Natural killer cell (primary cell): ENCODE measurements around the gene FOXD2. TPM values are rescaled to one million over a fixed set of nuclear protein-coding genes. Genes with fewer than 3 reads are reported as not detected.

Experiments
- ATAC-seq, 3 donors: fragments of 150-1000 bp in 2 of 3; fragments of 200-7000 bp in 1 of 3; cut with Tn5 transposase; 1 replicate in 1 of 3; 2 replicates in 2 of 3; pipeline ENCODE4 v1.10.0; 2021; ENCODE audit warnings: mild to moderate bottlenecking in 2 of 3, moderate library complexity in 2 of 3
- DNase-seq, 2 donors: peaks; one replicate each; pipeline versions ENCODE4 v3.0.0 to v3.0.0-alpha.2; 2013 to 2021; ENCODE audit warnings: mixed read lengths in 1 of 2
- H3K27ac ChIP-seq: one replicate; pipeline ENCODE4 v1.5.1; 2013; ENCODE audit warnings: mild to moderate bottlenecking, low read length
- H3K27me3 ChIP-seq: one replicate; pipeline ENCODE4 v1.6.1; 2013; ENCODE audit warnings: low read length; ENCODE audit not compliant: control insufficient read depth, insufficient read depth
- H3K36me3 ChIP-seq: one replicate; pipeline ENCODE4 v1.6.1; 2013; ENCODE audit warnings: low read length; ENCODE audit not compliant: control insufficient read depth, insufficient read depth
- H3K4me1 ChIP-seq: one replicate; pipeline ENCODE4 v1.6.1; 2013; ENCODE audit warnings: low read length; ENCODE audit not compliant: control insufficient read depth, insufficient read depth
- H3K4me3 ChIP-seq: one replicate; pipeline ENCODE4 v1.5.1; 2013; ENCODE audit warnings: low read length
- H3K9me3 ChIP-seq: one replicate; pipeline ENCODE4 v1.6.1; 2013; ENCODE audit warnings: low read length; ENCODE audit not compliant: control insufficient read depth, insufficient read depth
- H3K27ac Mint-ChIP-seq, 2 donors: one replicate each; pipeline ENCODE4 v1.8.0; 2022; ENCODE audit warnings: mild to moderate bottlenecking in 2 of 2, mixed read lengths in 2 of 2, moderate library complexity in 1 of 2
- H3K27me3 Mint-ChIP-seq, 2 donors: one replicate each; pipeline ENCODE4 v1.8.0; 2022; ENCODE audit warnings: low read depth in 2 of 2, mixed read lengths in 2 of 2
- H3K36me3 Mint-ChIP-seq: one replicate; pipeline ENCODE4 v1.8.0; 2022; ENCODE audit warnings: mixed read lengths
- H3K4me1 Mint-ChIP-seq, 2 donors: one replicate each; pipeline ENCODE4 v1.8.0; 2022; ENCODE audit warnings: mixed read lengths in 2 of 2
- H3K4me3 Mint-ChIP-seq: one replicate; pipeline ENCODE4 v1.8.0; 2022; ENCODE audit warnings: mild to moderate bottlenecking, moderate library complexity, mixed read lengths
- H3K9me3 Mint-ChIP-seq, 2 donors: one replicate each; pipeline ENCODE4 v1.8.0; 2022; ENCODE audit warnings: mixed read lengths in 2 of 2
- CTCF ChIP-seq: fragments of 200-600 bp; IDR thresholded peaks from one replicate; pipeline ENCODE4 v1.8.0; 2022; ENCODE audit warnings: antibody characterized with exemption
- WGBS: methylation state at CpG from one replicate; pipeline ENCODE4 v1.1.7; 2013; ENCODE audit warnings: missing lambda C conversion rate; ENCODE audit not compliant: insufficient coverage; 5-methylcytosine and 5-hydroxymethylcytosine counted together
- intact Hi-C: fragments of 100-400 bp; cut with micrococcal nuclease; formaldehyde crosslinking; loops from one replicate; pipeline ENCODE4 v1.14.2; 2022
- total RNA-seq, 4 donors: library from RNA; stranded (reverse); fragments of 120-200 nt in 1 of 4; gene quantifications; one replicate each; pipeline versions ENCODE4 v1.2.3 to v1.2.4, GENCODE V29; 2013 to 2022

The FOXD2 gene
- total RNA-seq, 3 donors from 2014 or later (not counting 1 experiment from before 2014, with no cell fraction given): 0.49 to 1.4 (median 1.1) TPM

DNA sequence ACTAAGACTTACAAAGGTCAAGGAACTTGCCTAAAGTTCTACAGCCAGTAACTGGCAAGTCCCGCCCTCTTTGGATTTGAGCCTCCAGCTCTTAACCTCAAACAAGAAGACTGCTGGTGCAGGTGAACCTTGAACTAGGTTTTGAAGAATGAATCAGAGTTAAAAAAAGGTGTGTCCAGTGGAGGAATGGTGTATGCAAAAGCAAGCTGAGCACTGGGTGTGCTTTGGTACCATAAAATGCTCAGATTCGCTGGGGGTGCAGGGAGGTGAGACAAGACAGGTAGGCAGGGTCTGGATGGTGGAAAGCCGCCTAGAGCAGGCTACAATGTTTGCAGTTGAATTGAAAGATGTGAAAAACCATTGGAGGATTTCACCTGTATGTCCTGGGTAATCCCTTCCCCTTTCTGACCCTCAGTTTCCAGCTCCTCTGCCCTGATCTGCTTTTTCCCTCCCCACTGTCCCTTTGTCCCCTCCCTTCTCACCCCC lies 39.8 kb downstream of the FOXD2 start:
- Mint-ChIP-seq H3K9me3 (no peaks in the 10 kb centered on the region), H3K4me1 (no peaks in the 10 kb centered on the region), H3K36me3 (no peaks in the 10 kb centered on the region), H3K27me3 (peaks cover 20 to 22% of the 10 kb centered on the region in 2 donors), H3K4me3 (no peak overlapping the region), H3K27ac (no peak overlapping the region)
- Histone ChIP-seq H3K4me3 (no peak overlapping the region), H3K27me3 (no peaks in the 10 kb centered on the region), H3K4me1 (no peaks in the 10 kb centered on the region), H3K9me3 (no peaks in the 10 kb centered on the region), H3K27ac (no peak overlapping the region), H3K36me3 (no peaks in the 10 kb centered on the region)
- no peak for ATAC-seq
- no peak for DNase-seq
- intact Hi-C loops: no loop called here
- 85% methylated on average over 3 of the region's 3 CpGs for WGBS
- no peak for TF ChIP-seq CTCF

DNA sequence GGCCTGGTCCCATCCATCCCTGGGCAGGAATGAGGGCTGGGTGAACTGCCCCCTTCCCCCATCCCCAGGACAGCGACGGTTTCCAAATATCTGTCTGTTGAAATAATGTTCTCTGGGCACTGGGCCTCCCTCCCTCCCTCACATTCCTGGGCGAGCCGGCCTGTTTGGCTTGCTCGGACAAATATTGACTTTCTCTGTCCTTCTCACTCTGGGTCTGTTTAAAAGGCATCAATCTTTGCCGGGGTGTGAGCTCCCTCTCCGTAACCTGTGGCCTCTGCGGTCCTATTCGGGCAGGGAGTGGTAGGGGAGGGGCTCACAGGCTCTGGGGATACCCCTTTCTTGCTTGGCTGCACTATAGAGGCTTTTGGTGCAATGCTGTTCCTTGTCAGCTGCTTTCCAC lies 40.2 kb downstream of the FOXD2 start:
- Histone ChIP-seq H3K36me3 (no peaks in the 10 kb centered on the region), H3K27me3 (no peaks in the 10 kb centered on the region), H3K9me3 (no peaks in the 10 kb centered on the region), H3K27ac (no peak overlapping the region), H3K4me1 (no peaks in the 10 kb centered on the region), H3K4me3 (no peak overlapping the region)
- TF ChIP-seq CTCF: no peak
- Mint-ChIP-seq H3K9me3 (no peaks in the 10 kb centered on the region), H3K4me1 (no peaks in the 10 kb centered on the region), H3K27me3 (peaks cover 20% of the 10 kb centered on the region in 2 donors), H3K36me3 (no peaks in the 10 kb centered on the region), H3K27ac (no peak overlapping the region), H3K4me3 (no peak overlapping the region)
- no peak for DNase-seq
- 91% methylated on average over 9 of the region's 9 CpGs for WGBS
- intact Hi-C loops: no loop called here
- no peak for ATAC-seq

DNA sequence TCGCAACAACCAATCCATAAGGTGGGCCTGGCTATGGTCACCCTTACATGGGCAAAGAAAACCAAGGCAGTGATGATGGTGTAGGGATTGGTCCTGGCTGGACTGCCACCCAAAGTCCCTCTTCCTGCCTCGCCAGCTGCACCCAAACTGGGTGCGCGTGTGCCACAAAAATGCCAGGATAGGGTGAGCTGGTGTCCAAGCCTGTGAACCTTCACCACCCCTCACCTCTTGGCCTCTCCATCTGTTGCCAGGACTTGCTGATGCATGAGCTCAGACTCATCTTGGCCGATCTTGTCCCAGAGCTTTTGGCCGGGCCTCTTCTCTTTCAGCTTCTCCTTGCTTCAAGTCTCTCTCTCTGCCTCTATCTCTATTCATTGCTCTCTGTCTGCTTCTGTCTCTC lies 41.8 kb downstream of the FOXD2 start:
- no peaks in the 10 kb centered on the region for H3K9me3 Mint-ChIP-seq
- H3K27me3 ChIP-seq: no peaks in the 10 kb centered on the region
- intact Hi-C loops: no loop called here
- no peak for TF ChIP-seq CTCF
- H3K4me1 ChIP-seq: no peaks in the 10 kb centered on the region
- DNase-seq: no peak
- no peaks in the 10 kb centered on the region for H3K36me3 ChIP-seq
- no peak overlapping the region for H3K27ac Mint-ChIP-seq
- no peaks in the 10 kb centered on the region for H3K4me1 Mint-ChIP-seq
- H3K36me3 Mint-ChIP-seq: no peaks in the 10 kb centered on the region
- H3K4me3 Mint-ChIP-seq: no peak overlapping the region
- no peak for ATAC-seq
- H3K4me3 ChIP-seq: no peak overlapping the region
- 70% methylated on average over 6 of the region's 6 CpGs for WGBS
- H3K27ac ChIP-seq: no peak overlapping the region
- H3K9me3 ChIP-seq: no peaks in the 10 kb centered on the region
- peaks cover 7 to 20% of the 10 kb centered on the region in 2 donors for H3K27me3 Mint-ChIP-seq

DNA sequence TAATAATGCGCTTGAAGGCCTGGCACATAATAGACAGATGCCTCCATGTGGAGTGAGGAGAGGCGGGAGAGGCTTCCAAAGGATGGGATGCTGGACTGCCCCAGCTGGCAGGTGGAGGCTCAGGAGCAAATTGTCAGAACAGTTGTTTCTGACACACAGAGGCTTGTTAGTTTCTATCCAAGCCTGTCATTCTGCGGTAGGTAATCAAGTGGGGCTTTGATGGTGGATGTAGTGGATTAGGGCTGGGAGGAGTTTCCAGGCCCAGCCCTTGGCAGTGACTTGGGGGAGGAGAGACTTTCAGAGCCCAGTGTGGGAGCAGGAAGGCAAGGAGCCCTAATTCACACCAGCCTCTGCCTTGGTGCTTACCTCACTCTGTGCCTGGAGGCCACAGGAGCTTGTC lies 44.1 kb downstream of the FOXD2 start:
- 93% methylated on average over 3 of the region's 3 CpGs for WGBS
- Mint-ChIP-seq H3K4me3 (no peak overlapping the region), H3K36me3 (no peaks in the 10 kb centered on the region), H3K27ac (no peak overlapping the region), H3K27me3 (peaks cover 6 to 19% of the 10 kb centered on the region in 2 donors), H3K4me1 (no peaks in the 10 kb centered on the region), H3K9me3 (no peaks in the 10 kb centered on the region)
- Histone ChIP-seq H3K4me3 (no peak overlapping the region), H3K36me3 (no peaks in the 10 kb centered on the region), H3K27ac (no peak overlapping the region), H3K4me1 (no peaks in the 10 kb centered on the region), H3K9me3 (no peaks in the 10 kb centered on the region), H3K27me3 (no peaks in the 10 kb centered on the region)
- no peak for TF ChIP-seq CTCF
- intact Hi-C loops: no loop called here
- no peak for DNase-seq
- no peak for ATAC-seq
